ENCODE results near the gene MRPL22.

DNA sequence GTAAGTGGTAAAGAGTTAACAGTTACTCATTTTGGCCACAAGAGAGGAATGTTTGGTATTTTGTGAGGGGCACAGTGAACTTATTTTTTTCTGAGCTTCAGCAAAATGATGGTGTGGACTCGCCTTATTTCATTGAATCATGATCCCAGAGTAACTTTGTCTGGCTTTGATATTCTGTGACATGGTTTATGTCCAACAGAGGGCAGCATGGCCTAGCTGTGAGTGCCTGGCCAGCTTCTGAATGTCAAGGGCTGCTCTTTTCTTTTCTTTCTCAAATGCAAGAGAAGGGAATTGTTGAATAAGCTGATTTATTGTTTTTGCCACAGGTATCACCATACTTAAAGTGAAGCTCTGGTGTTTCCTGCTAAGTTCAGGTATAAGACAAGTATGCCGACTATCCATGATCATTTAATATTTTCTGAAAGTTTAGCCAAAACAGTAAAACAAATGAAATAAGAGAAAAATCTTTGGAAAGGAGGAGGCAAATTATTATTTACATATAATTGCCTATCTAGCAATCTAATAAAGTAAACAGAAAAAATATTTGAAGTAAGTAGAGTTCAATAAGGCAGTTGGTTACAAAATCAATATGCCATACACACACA, 31.7 kb downstream of the MRPL22 start:
- no peak for TF ChIP-seq POLR2A (IDR thresholded peaks at IDR 0.05; ENCODE audit: low read depth, low read length)
- TF ChIP-seq, protein P1, sequence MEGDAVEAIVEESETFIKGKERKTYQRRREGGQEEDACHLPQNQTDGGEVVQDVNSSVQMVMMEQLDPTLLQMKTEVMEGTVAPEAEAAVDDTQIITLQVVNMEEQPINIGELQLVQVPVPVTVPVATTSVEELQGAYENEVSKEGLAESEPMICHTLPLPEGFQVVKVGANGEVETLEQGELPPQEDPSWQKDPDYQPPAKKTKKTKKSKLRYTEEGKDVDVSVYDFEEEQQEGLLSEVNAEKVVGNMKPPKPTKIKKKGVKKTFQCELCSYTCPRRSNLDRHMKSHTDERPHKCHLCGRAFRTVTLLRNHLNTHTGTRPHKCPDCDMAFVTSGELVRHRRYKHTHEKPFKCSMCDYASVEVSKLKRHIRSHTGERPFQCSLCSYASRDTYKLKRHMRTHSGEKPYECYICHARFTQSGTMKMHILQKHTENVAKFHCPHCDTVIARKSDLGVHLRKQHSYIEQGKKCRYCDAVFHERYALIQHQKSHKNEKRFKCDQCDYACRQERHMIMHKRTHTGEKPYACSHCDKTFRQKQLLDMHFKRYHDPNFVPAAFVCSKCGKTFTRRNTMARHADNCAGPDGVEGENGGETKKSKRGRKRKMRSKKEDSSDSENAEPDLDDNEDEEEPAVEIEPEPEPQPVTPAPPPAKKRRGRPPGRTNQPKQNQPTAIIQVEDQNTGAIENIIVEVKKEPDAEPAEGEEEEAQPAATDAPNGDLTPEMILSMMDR (IDR thresholded peaks at IDR 0.05; ENCODE audit: extremely low read depth in 1 of 2, insufficient read depth in 1 of 2, low read depth in 1 of 2, low read length in 2 of 2) = peak; percentile 66 to 69

Data from endothelial cell of umbilical vein (primary cell).